ENCODE results near the gene FAM120B. TPM values are rescaled to one million over a fixed set of nuclear protein-coding genes. Genes with fewer than 3 reads are reported as not detected.
"Not testable (repeated sequence)": the region's sequence is repeated elsewhere in the genome, so short reads cannot be mapped to it uniquely, and the experiment has no call there.

The FAM120B gene
- total RNA-seq, 2 donors from 2014 or later = 14.7 to 18.6 TPM

GRCh38 chr6:170316071-170316470, 9.5 kb downstream of the FAM120B start:
- no peak for TF ChIP-seq CTCF (IDR thresholded peaks at IDR 0.05)
- Histone ChIP-seq H3K9me3 (no peaks in the 10 kb centered on the region), H3K4me3 (no peak overlapping the region), H3K4me1 (peaks cover 0 to 45% of the 10 kb centered on the region in 2 donors), H3K27me3 (no peaks in the 10 kb centered on the region), H3K27ac (peak overlapping the region in 1 of 2 donors; percentile 71), H3K36me3 (peaks cover 20% of the 10 kb centered on the region)
- DNase-seq (ENCODE audit: low spot score) = no peak

- H3K27me3 ChIP-seq = no peaks in the 10 kb centered on the region
- DNase-seq (ENCODE audit: low spot score) = no peak
- peaks cover 0 to 45% of the 10 kb centered on the region in 2 donors for H3K4me1 ChIP-seq
- H3K36me3 ChIP-seq = peaks cover 20% of the 10 kb centered on the region
- H3K9me3 ChIP-seq = no peaks in the 10 kb centered on the region
- TF ChIP-seq CTCF (IDR thresholded peaks at IDR 0.05) = no peak
- H3K27ac ChIP-seq = peak overlapping the region; percentile 1 to 32
- no peak overlapping the region for H3K4me3 ChIP-seq
Measured at GRCh38 chr6:170317076-170317475, 10.5 kb downstream of the FAM120B start.

DNA sequence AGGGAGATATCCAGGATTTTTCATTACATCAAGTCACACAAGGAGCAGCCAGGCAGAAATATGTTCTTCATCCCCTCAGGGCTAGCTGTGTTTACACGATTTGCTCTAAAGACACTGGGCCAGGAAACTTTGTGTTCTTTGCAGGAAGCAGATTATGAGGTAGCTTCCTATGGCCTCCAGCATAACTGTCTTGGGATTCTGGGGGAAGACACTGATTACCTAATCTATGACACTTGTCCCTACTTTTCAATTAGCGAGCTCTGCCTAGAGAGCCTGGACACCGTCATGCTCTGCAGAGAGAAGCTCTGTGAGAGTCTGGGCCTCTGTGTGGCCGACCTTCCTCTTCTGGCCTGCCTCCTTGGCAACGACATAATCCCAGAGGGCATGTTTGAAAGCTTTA, 11.2 kb downstream of the FAM120B start:
- Histone ChIP-seq H3K27ac (peak overlapping the region; percentile 1 to 32), H3K36me3 (peaks cover 20% of the 10 kb centered on the region)

GRCh38 chr6:170329321-170329720, 22.8 kb downstream of the FAM120B start:
- Histone ChIP-seq H3K36me3 (peaks cover 47% of the 10 kb centered on the region), H3K9me3 (no peaks in the 10 kb centered on the region), H3K27me3 (no peaks in the 10 kb centered on the region), H3K4me1 (no peaks in the 10 kb centered on the region), H3K27ac (no peak overlapping the region), H3K4me3 (no peak overlapping the region)
- no peak for TF ChIP-seq CTCF (IDR thresholded peaks at IDR 0.05)
- no peak for DNase-seq (ENCODE audit: low spot score)

More for the DNA sequence above, 11.2 kb downstream of the FAM120B start:
- no peak for DNase-seq (ENCODE audit: low spot score)
- peaks cover 0 to 40% of the 10 kb centered on the region in 2 donors for H3K4me1 ChIP-seq
- H3K27me3 ChIP-seq = no peaks in the 10 kb centered on the region
- TF ChIP-seq CTCF (IDR thresholded peaks at IDR 0.05) = no peak
- H3K4me3 ChIP-seq = no peak overlapping the region
- no peaks in the 10 kb centered on the region for H3K9me3 ChIP-seq

GRCh38 chr6:170335199-170335598, 28.6 kb downstream of the FAM120B start:
- H3K27ac ChIP-seq; H3K9me3 ChIP-seq; DNase-seq (ENCODE audit: low spot score); H3K27me3 ChIP-seq; H3K4me3 ChIP-seq; H3K4me1 ChIP-seq: not testable (repeated sequence)
- H3K36me3 ChIP-seq = peaks cover 26% of the 10 kb centered on the region

GRCh38 chr6:170344631-170345576, 38.3 kb downstream of the FAM120B start:
- peak; percentile 73 for DNase-seq (ENCODE audit: low spot score)
- Histone ChIP-seq H3K4me3 (no peak overlapping the region), H3K27ac (peak overlapping the region in 1 of 2 donors; percentile 11), H3K27me3 (no peaks in the 10 kb centered on the region), H3K9me3 (no peaks in the 10 kb centered on the region), H3K4me1 (peaks cover 0 to 10% of the 10 kb centered on the region in 2 donors), H3K36me3 (peaks cover 23% of the 10 kb centered on the region)
- no peak for TF ChIP-seq CTCF (IDR thresholded peaks at IDR 0.05)

Data from right atrium auricular region (tissue), 2 donors.